ENCODE measurements around the gene TXNDC11. TPM values are rescaled to one million over a fixed set of nuclear protein-coding genes. Genes with fewer than 3 reads are reported as not detected.
A peak's percentile ranks its signal among the peaks of the same experiment; 100 is the strongest.

Gene TXNDC11
- total and polyA plus RNA-seq, 5 donors: 22.0 to 29.4 (median 24.6) TPM

DNA sequence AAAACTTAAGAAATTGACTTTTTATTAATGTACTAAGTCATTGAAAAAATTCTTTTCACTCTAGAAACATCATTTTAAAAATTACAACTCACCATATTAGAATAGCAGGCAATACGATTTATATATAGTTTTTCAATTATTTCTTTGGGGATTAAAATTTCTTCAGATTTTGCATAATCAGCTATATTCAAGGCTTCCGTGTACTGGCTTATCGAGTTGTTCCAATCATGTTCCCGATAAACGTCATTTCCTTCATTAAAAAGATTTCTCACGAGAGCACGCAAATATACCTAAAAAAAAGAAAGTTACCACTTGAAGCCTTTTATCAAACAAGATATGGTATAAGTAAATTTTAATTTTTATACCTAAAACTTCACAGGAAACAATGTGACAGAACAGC lies 36.4 kb upstream of the TXNDC11 start:
- intact Hi-C loops (cut with DNase I): loop anchor here in 1 of 4 donors (10.0 kb wide), 1 partner anchor 66 kb away; no protein-coding TSS in a partner anchor
- H3K4me3 ChIP-seq (ENCODE audit: low read length): no peak overlapping the region

DNA sequence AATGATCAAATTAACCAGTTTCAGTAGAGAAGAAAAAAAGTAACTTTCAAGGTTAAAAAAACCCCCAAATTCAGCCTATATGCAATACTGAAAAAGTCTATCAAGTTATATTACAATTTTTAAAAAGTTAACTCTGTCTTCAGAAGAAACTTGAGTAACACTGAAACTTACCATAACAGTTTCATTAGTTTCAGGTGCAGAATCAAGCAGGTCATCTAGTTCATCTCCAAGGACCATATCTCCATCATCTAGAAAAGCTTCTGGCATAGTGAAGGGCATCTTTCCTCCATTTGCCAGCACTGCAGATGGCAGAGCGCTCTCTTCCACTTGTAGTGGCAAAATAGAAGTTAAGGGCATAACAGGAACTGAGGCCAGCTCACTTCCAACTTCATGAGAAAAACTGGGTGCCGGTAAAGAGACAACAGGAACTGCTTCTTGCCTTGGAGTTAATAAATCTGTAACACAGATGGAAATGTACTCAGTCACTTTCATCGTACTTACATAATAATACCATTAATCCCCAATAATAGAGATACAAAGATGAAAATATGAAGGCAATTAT lies 31.5 kb upstream of the TXNDC11 start:
- ATAC-seq (no peak), DNase-seq (no peak)
- WGBS: 84% methylated on average over 3 of the region's 3 CpGs
- no peaks in the 10 kb centered on the region for H3K27me3 ChIP-seq (ENCODE audit: control insufficient read depth, insufficient read depth)
- no peaks in the 10 kb centered on the region for H3K9me3 ChIP-seq (ENCODE audit: control insufficient read depth, low read length)
- no peak overlapping the region for H3K27ac ChIP-seq (ENCODE audit: low read length)
- H3K4me1 ChIP-seq (ENCODE audit: control insufficient read depth, insufficient read depth, low read length): no peaks in the 10 kb centered on the region
- intact Hi-C loops (cut with DNase I): loop anchor here in 1 of 4 donors (10.0 kb wide), 1 partner anchor 71 kb away; no protein-coding TSS in a partner anchor
- no peak overlapping the region for H3K4me3 ChIP-seq (ENCODE audit: low read length)

More for the DNA sequence above, 36.4 kb upstream of the TXNDC11 start:
- Histone ChIP-seq H3K27ac (ENCODE audit: low read length) (no peak overlapping the region), H3K27me3 (ENCODE audit: control insufficient read depth, insufficient read depth) (no peaks in the 10 kb centered on the region), H3K9me3 (ENCODE audit: control insufficient read depth, low read length) (no peaks in the 10 kb centered on the region), H3K4me1 (ENCODE audit: control insufficient read depth, insufficient read depth, low read length) (peaks cover 10% of the 10 kb centered on the region)
- DNase-seq: no peak
- no peak for ATAC-seq
- 95% methylated on average over 7 of the region's 7 CpGs for WGBS

DNA sequence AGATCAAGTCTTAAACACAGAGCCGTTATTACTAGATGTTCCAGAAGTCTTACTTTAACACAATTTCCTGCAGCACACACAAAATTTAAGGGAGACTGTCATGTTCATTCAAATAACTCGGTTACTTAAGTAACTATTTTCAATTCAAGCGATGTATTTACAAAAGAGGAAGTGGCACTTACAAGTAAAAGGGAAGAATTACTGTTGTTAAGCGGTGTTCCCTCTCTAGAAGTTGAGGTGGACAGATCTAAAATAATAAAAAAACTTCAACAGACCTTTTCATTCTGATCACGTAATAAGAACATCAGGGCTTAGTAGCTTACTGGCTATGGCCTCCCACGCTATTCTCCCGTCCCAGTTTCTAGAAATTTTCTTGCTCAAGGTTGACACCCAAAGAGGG lies 26.2 kb upstream of the TXNDC11 start:
- 84% methylated on average over 7 of the region's 7 CpGs for WGBS
- intact Hi-C loops (cut with DNase I): no loop called here
- Histone ChIP-seq H3K9me3 (ENCODE audit: control insufficient read depth, low read length) (no peaks in the 10 kb centered on the region), H3K4me3 (ENCODE audit: low read length) (no peak overlapping the region), H3K27ac (ENCODE audit: low read length) (no peak overlapping the region), H3K27me3 (ENCODE audit: control insufficient read depth, insufficient read depth) (no peaks in the 10 kb centered on the region), H3K4me1 (ENCODE audit: control insufficient read depth, insufficient read depth, low read length) (no peaks in the 10 kb centered on the region)
- ATAC-seq: no peak
- DNase-seq: no peak

DNA sequence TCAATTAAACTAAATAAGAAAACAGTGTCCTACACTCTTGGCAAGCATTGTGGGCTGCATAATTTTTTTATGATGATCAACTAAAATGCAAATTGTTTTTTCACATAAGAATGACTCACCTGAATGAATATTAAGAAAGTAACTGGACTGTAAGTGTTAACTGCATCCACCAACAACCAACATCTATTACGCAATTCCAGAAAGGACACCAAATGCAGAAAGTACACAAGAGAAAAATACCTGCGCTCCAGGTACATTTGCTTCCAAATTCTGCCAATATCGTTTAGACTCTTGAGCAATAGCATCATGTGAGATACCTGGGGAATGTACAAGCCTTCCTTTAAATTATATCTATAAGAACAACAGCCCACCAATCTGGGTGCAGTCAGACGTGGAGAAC lies 19.8 kb upstream of the TXNDC11 start:
- intact Hi-C loops (cut with DNase I): no loop called here
- no peak for DNase-seq
- no peaks in the 10 kb centered on the region for H3K9me3 ChIP-seq (ENCODE audit: control insufficient read depth, low read length)

DNA sequence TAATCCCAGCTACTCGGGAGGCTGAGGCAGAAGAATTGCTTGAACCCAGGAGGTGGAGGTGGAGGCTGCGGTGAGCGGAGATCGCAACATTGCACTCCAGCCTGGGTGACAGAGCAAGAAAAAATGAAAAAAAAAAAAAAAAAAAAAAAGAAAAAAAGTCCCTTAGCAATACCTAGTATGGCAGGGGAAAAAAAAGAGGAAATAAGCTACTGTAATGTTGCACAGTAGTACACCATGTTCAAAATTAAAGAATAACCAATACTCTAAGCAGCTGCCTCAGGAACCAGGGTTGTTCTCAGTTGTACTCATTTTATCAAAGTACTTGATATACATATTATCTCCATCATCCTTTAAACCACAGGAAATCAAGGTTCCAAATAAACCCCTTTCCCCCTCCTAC lies 17.3 kb upstream of the TXNDC11 start:
- no peaks in the 10 kb centered on the region for H3K4me1 ChIP-seq (ENCODE audit: control insufficient read depth, insufficient read depth, low read length)
- 97% methylated on average over 4 of the region's 4 CpGs for WGBS
- H3K27ac ChIP-seq (ENCODE audit: low read length): no peak overlapping the region
- no peak overlapping the region for H3K4me3 ChIP-seq (ENCODE audit: low read length)
- no peaks in the 10 kb centered on the region for H3K9me3 ChIP-seq (ENCODE audit: control insufficient read depth, low read length)
- no peak for DNase-seq
- intact Hi-C loops (cut with DNase I): no loop called here
- no peak for ATAC-seq
- no peaks in the 10 kb centered on the region for H3K27me3 ChIP-seq (ENCODE audit: control insufficient read depth, insufficient read depth)

More for the DNA sequence above, 19.8 kb upstream of the TXNDC11 start:
- 91% methylated on average over 4 of the region's 4 CpGs for WGBS
- H3K27me3 ChIP-seq (ENCODE audit: control insufficient read depth, insufficient read depth): no peaks in the 10 kb centered on the region
- no peaks in the 10 kb centered on the region for H3K4me1 ChIP-seq (ENCODE audit: control insufficient read depth, insufficient read depth, low read length)
- no peak overlapping the region for H3K27ac ChIP-seq (ENCODE audit: low read length)
- no peak overlapping the region for H3K4me3 ChIP-seq (ENCODE audit: low read length)
- ATAC-seq: no peak

DNA sequence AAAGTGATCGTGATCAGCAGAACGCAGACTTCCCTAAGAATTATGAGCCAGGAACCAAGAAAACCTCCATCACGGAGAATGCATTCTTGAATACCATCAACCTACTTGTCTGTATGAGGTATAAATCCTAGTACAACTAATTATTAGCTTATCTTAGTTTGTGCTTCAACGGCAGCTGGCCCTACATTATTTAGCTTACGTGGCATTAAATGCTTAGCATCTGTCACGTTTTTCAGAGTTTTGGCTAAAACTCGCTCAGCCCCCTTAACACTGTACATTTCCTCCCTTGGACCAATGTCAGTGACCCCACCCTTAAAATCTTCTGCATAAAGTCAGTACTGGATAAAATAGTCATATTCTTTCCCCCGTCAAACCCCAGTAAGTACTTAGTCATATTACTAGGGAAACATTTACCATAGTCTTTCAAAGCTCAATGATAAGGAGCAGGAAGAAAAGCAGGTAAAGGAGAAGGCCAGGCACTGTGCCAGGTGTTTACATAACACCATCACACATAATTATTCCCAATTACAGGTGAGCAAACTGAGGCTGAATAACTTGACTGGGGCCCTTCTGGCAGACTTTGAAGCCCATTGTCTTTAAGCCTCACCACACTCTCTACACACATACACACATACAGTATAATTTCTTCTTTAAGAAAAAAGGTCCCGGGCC lies 16.6 kb upstream of the TXNDC11 start:
- no peak overlapping the region for H3K4me3 ChIP-seq (ENCODE audit: low read length)
- no peaks in the 10 kb centered on the region for H3K27me3 ChIP-seq (ENCODE audit: control insufficient read depth, insufficient read depth)
- DNase-seq (no peak), ATAC-seq (no peak)
- H3K27ac ChIP-seq (ENCODE audit: low read length): no peak overlapping the region
- H3K4me1 ChIP-seq (ENCODE audit: control insufficient read depth, insufficient read depth, low read length): no peaks in the 10 kb centered on the region
- no peaks in the 10 kb centered on the region for H3K9me3 ChIP-seq (ENCODE audit: control insufficient read depth, low read length)
- WGBS: 89% methylated on average over 9 of the region's 9 CpGs
- intact Hi-C loops (cut with DNase I): no loop called here

DNA sequence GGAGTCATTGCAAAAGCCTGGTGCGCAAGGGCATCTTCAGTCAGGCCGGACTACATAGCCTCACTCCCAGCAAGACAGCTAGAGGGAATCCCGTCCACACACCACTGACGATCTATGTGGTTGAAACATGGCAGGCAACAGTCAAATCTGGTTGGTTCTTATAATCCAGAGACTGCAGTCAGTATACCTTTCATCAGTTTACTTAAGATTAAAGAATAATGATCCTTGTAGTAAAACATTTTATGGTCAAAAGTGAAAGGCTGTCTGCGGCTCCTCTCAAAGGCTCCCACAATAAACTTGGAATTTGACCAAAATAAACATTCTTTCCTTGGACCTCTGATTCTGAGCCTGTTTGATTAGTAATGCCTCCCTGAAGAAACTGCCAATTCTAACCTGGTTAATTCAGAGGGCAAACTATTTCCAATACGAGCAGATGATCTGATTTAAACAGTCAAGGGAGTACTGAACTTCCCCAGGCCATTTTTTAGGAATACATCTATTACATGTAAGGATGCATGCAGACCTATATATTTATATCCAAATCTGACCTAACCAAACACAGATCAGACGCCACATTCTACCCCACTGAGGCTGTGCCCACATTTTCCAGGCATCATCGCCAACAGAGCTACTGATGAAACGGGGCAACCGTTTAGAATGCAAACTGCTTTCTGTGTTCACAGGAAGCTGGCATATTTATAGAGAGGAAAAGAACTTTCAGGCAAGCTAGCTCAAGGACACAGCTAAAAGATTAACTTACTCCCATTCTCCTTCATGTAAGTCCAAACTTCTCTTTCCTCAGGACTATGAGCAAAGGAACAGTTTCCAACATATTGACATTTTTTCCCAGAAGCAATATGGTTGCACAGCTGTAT lies 15.3 kb upstream of the TXNDC11 start:
- intact Hi-C loops (cut with DNase I): no loop called here
- ATAC-seq: peak; percentile 47 to 56
- Histone ChIP-seq H3K9me3 (ENCODE audit: control insufficient read depth, low read length) (no peaks in the 10 kb centered on the region), H3K27ac (ENCODE audit: low read length) (no peak overlapping the region), H3K27me3 (ENCODE audit: control insufficient read depth, insufficient read depth) (no peaks in the 10 kb centered on the region), H3K4me3 (ENCODE audit: low read length) (no peak overlapping the region), H3K4me1 (ENCODE audit: control insufficient read depth, insufficient read depth, low read length) (no peaks in the 10 kb centered on the region)
- 63% methylated on average over 10 of the region's 10 CpGs for WGBS
- peak in 1 of 3 donors; percentile 11 for DNase-seq

DNA sequence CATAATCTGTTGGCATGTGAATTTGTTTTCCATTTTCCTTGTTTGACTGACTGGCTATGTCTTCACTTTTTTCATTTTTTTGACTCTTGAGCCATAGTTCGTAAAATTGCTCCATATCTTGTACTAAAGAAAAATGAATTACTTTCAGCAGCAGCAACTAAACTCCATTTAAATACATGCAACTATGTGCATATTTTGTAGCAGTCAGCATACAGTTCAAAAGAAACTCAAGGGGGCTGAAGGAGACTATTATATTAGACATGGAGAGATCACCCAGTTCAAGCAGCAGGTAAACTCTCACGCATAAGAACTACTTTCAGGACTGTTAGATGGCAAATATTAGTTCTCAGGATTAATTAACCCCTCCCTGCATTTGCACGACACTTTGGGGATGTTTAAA lies 13.6 kb upstream of the TXNDC11 start:
- no peak for DNase-seq
- Histone ChIP-seq H3K27ac (ENCODE audit: low read length) (no peak overlapping the region), H3K9me3 (ENCODE audit: control insufficient read depth, low read length) (no peaks in the 10 kb centered on the region), H3K4me3 (ENCODE audit: low read length) (no peak overlapping the region), H3K4me1 (ENCODE audit: control insufficient read depth, insufficient read depth, low read length) (no peaks in the 10 kb centered on the region), H3K27me3 (ENCODE audit: control insufficient read depth, insufficient read depth) (no peaks in the 10 kb centered on the region)
- no peak for ATAC-seq
- intact Hi-C loops (cut with DNase I): no loop called here
- 87% methylated on average over 3 of the region's 3 CpGs for WGBS

DNA sequence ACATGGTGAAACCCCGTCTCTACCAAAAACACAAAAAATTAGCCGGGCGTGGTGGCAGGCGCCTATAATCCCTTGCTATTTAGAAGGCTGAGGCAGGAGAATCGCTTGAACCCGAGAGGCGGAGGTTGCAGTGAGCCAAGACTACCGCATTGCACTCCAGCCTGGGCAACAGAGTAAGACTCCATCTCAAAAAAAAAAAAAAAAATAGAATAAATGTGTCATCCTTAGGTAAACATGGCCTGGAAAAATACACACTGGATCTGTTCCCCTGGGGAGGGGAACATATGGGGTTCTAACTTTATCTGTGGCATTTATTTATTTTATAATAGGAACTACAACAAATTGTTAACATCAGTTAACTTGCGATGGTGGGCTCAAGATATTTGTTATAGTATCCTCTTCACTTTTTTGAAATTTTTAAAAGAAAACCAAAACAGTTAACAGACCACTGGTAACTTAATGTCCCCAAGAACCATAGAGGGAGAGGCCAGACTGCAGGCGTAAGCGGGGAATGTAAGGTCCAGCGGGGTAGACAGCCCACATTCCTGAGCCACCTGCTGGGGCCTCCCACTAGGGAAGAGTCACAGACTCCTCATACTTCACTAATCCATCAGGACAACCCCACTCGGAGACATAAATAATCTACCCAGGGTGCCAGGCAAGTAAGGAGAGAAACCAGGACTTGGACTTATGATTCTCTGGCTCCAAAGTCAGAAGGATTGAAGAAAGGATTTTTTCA lies 12.5 kb upstream of the TXNDC11 start:
- DNase-seq (no peak), ATAC-seq (no peak)
- Histone ChIP-seq H3K27me3 (ENCODE audit: control insufficient read depth, insufficient read depth) (no peaks in the 10 kb centered on the region), H3K4me3 (ENCODE audit: low read length) (no peak overlapping the region), H3K4me1 (ENCODE audit: control insufficient read depth, insufficient read depth, low read length) (no peaks in the 10 kb centered on the region), H3K9me3 (ENCODE audit: control insufficient read depth, low read length) (no peaks in the 10 kb centered on the region), H3K27ac (ENCODE audit: low read length) (no peak overlapping the region)
- WGBS: 94% methylated on average over 13 of the region's 13 CpGs
- intact Hi-C loops (cut with DNase I): no loop called here

DNA sequence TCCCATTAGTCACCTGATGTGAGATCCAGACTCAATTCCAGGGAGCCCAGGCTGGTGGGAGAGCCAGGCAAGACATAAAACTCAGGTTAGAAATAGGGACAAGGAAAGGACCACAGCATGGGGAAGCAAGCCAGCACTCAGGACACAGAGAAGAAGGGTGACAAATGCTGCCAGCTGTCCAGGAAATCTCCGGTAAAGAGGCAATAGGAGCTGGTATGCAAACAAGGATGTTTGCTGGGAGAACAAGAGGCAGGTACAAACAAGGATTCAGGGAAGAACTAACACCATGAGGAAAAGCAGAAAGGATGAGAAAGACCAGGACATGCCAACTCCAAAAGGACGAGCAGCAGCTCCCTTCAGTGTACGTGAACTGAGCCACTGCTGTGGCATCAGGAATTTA lies 10.2 kb upstream of the TXNDC11 start:
- no peak for DNase-seq
- intact Hi-C loops (cut with DNase I): no loop called here
- 85% methylated on average over 3 of the region's 3 CpGs for WGBS

More for the DNA sequence above, 10.2 kb upstream of the TXNDC11 start:
- H3K27me3 ChIP-seq (ENCODE audit: control insufficient read depth, insufficient read depth): no peaks in the 10 kb centered on the region
- no peak overlapping the region for H3K27ac ChIP-seq (ENCODE audit: low read length)
- H3K4me3 ChIP-seq (ENCODE audit: low read length): no peak overlapping the region
- no peaks in the 10 kb centered on the region for H3K4me1 ChIP-seq (ENCODE audit: control insufficient read depth, insufficient read depth, low read length)
- no peaks in the 10 kb centered on the region for H3K9me3 ChIP-seq (ENCODE audit: control insufficient read depth, low read length)
- no peak for ATAC-seq
